Calu3 (cell line): ENCODE results near the gene ZNF554. TPM values are rescaled to one million over a fixed set of nuclear protein-coding genes. Genes with fewer than 3 reads are reported as not detected.
"Not testable (repeated sequence)": the region's sequence is repeated elsewhere in the genome, so short reads cannot be mapped to it uniquely, and the experiment has no call there.

Source experiments
- BruUV-seq: library from RNA; stranded (reverse); fragments of 400-500 nt; replicated peaks from 2 replicates; lab custom pipeline; 2021; lab: Mats Ljungman, UMichigan
- CTCF ChIA-PET: fragments of 300-600 bp; sonication (Branson Sonifier 250); formaldehyde crosslinking; loops from one replicate; lab custom pipeline; 2022; ENCODE audit warnings: antibody characterized with exemption; lab: Charles Lee
- DNase-seq: peaks from one replicate; pipeline ENCODE4 v3.0.0; 2022
- H3K27ac Mint-ChIP-seq: one replicate; pipeline ENCODE4 v1.8.0; 2022; ENCODE audit warnings: mixed read lengths; ENCODE audit not compliant: unreplicated experiment
- H3K27me3 Mint-ChIP-seq: one replicate; pipeline ENCODE4 v1.8.0; 2022; ENCODE audit warnings: mixed read lengths; ENCODE audit not compliant: unreplicated experiment
- H3K36me3 Mint-ChIP-seq: one replicate; pipeline ENCODE4 v1.8.0; 2022; ENCODE audit warnings: mild to moderate bottlenecking, moderate library complexity, mixed read lengths; ENCODE audit not compliant: insufficient read depth, unreplicated experiment
- H3K4me1 Mint-ChIP-seq: one replicate; pipeline ENCODE4 v1.8.0; 2022; ENCODE audit warnings: mild to moderate bottlenecking, low read depth, mixed read lengths; ENCODE audit not compliant: unreplicated experiment
- H3K4me3 Mint-ChIP-seq: one replicate; pipeline ENCODE4 v1.8.0; 2022; ENCODE audit warnings: mild to moderate bottlenecking, low read depth, moderate library complexity, mixed read lengths; ENCODE audit not compliant: unreplicated experiment
- H3K9me3 Mint-ChIP-seq: one replicate; pipeline ENCODE4 v1.8.0; 2022; ENCODE audit warnings: low read depth, mixed read lengths; ENCODE audit not compliant: unreplicated experiment
- CTCF ChIP-seq: fragments of 200-600 bp; IDR thresholded peaks from one replicate; pipeline ENCODE4 v1.8.0; 2022; ENCODE audit warnings: antibody characterized with exemption; ENCODE audit not compliant: unreplicated experiment
- intact Hi-C: fragments of 100-400 bp; cut with micrococcal nuclease; formaldehyde crosslinking; loops from one replicate; pipeline ENCODE4 v1.10.0; 2022; ENCODE audit not compliant: unreplicated experiment
- total RNA-seq: library from RNA; stranded (reverse); gene quantifications from 2 replicates; pipeline ENCODE4 v1.2.3, GENCODE V29; 2022

The ZNF554 gene
- total RNA-seq, 1 experiment from 2014 or later: 4.9 TPM

DNA sequence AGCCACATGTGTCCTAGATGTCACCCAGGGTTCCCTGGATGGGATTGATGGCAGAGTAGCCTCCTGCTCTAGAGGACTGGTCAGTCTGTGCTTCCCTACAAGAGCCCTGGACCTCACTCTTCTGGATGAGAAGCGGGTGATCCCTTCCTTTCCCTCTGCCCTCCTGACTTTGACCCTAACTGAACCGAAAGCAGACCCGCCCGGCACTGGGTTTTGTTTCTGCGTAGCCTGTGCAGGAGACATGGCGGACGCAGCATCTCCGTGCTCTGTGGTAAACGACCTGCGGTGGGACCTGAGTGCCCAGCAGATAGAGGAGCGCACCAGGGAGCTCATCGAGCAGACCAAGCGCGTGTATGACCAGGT lies 29.5 kb upstream of the ZNF554 start:
- Mint-ChIP-seq H3K4me1 (no peaks in the 10 kb centered on the region), H3K36me3 (peaks cover 30% of the 10 kb centered on the region), H3K9me3 (no peaks in the 10 kb centered on the region), H3K27ac (no peak overlapping the region), H3K27me3 (no peaks in the 10 kb centered on the region), H3K4me3 (no peak overlapping the region)
- TF ChIP-seq CTCF: no peak
- intact Hi-C loops: no loop called here
- DNase-seq: no peak
- BruUV-seq: no TSS peak
- CTCF ChIA-PET: no interaction called here

GRCh38 chr19:2790557-2791271 lies 29.0 kb upstream of the ZNF554 start:
- H3K27me3 Mint-ChIP-seq: no peaks in the 10 kb centered on the region
- BruUV-seq: no TSS peak
- no peak overlapping the region for H3K27ac Mint-ChIP-seq
- H3K9me3 Mint-ChIP-seq: no peaks in the 10 kb centered on the region
- peaks cover 26% of the 10 kb centered on the region for H3K36me3 Mint-ChIP-seq
- TF ChIP-seq CTCF: no peak
- no peak overlapping the region for H3K4me3 Mint-ChIP-seq
- CTCF ChIA-PET: no interaction called here
- no peaks in the 10 kb centered on the region for H3K4me1 Mint-ChIP-seq
- intact Hi-C loops: no loop called here
- no peak for DNase-seq

DNA sequence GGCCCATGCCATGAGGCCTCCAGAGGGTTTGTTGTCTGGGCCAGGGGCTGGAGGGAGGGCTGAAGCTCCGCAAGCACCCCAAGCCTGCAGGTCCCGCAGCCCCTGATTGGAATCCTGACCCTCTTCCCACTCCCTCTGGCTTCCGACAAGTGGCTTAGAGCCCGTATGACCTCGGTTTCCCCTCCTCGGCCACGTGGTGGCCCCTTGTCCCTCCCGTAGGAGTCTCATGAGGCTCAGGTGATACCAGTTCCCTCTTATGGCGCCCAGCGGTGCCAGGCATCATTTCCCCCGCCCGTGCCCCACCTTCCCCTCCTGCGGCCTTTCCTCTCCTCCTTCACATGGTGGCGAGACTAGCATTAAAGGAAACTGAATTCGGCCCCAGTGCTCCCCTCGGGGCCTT lies 28.2 kb upstream of the ZNF554 start:
- BruUV-seq: no TSS peak
- intact Hi-C loops: no loop called here
- H3K9me3 Mint-ChIP-seq: no peaks in the 10 kb centered on the region
- CTCF ChIA-PET: no interaction called here
- H3K4me3 Mint-ChIP-seq: no peak overlapping the region
- DNase-seq: no peak
- no peaks in the 10 kb centered on the region for H3K4me1 Mint-ChIP-seq
- H3K27ac Mint-ChIP-seq: no peak overlapping the region
- TF ChIP-seq CTCF: no peak
- H3K27me3 Mint-ChIP-seq: no peaks in the 10 kb centered on the region
- H3K36me3 Mint-ChIP-seq: peaks cover 23% of the 10 kb centered on the region

DNA sequence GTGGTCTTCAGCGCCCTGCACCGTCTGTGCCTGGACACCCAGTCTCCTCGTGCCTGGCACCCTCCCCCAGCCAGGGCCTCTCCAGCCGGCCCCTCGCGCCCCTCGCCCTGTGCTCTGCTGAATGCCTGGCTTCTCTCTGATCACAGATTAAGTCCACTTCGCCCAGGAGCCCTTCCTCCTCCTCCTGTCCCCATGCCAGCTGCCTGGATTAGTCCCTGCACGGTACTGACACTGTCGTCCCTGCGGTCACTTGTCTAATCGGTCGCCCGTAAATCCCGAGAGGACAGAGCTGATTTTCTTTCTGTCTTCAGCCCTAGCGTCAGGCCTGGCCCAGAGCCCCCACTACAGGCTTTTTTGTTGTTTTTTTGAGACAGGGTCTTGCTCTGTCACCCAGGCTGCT lies 27.8 kb upstream of the ZNF554 start:
- intact Hi-C loops: no loop called here
- Mint-ChIP-seq H3K27me3 (no peaks in the 10 kb centered on the region), H3K4me1 (no peaks in the 10 kb centered on the region), H3K27ac (no peak overlapping the region), H3K9me3 (no peaks in the 10 kb centered on the region), H3K4me3 (no peak overlapping the region), H3K36me3 (peaks cover 22% of the 10 kb centered on the region)
- BruUV-seq: no TSS peak
- CTCF ChIA-PET: no interaction called here
- DNase-seq: no peak
- no peak for TF ChIP-seq CTCF

- CTCF ChIA-PET, H3K9me3 Mint-ChIP-seq, intact Hi-C loops, DNase-seq, H3K4me3 Mint-ChIP-seq, H3K27ac Mint-ChIP-seq, H3K27me3 Mint-ChIP-seq, H3K4me1 Mint-ChIP-seq, BruUV-seq: not testable (repeated sequence)
- H3K36me3 Mint-ChIP-seq: peaks cover 22% of the 10 kb centered on the region
Observed at GRCh38 chr19:2792666-2793065, 27.0 kb upstream of the ZNF554 start.
